A549 (cell line): ENCODE data around the gene GABRD. TPM values are rescaled to one million over a fixed set of nuclear protein-coding genes. Genes with fewer than 3 reads are reported as not detected.
"Not testable (repeated sequence)": the region's sequence is repeated elsewhere in the genome, so short reads cannot be mapped to it uniquely, and the experiment has no call there.

ENCODE experiments used
- ATAC-seq, 2 experiments: fragments of 200-7000 bp in 1 of 2; fragments of >200 bp in 1 of 2; cut with Nextera tagmentation in 1 of 2; cut with Tn5 transposase in 1 of 2; 3 replicates each; pipeline versions ENCODE4 v1.8.0 to v1.9.1; 2018 to 2020; ENCODE audit warnings: mild to moderate bottlenecking in 1 of 2, moderate library complexity in 1 of 2
- CTCF ChIA-PET: fragments of 300-600 bp; sonication (Branson Sonifier 250); formaldehyde crosslinking; extraction: SDS; loops from one replicate; lab custom pipeline; 2021; ENCODE audit warnings: antibody characterized with exemption, inconsistent platforms; lab: Yijun Ruan, JAX
- POLR2A ChIA-PET: fragments of 350-600 bp; formaldehyde crosslinking; extraction: SDS; loops from one replicate; lab custom pipeline; 2021; ENCODE audit warnings: antibody characterized with exemption, inconsistent platforms; lab: Yijun Ruan, JAX
- DNase-seq, 2 experiments: peaks; one replicate each; pipeline versions ENCODE4 v3.0.0 to v3.0.0-alpha.2; 2011 to 2016; ENCODE audit warnings: low read depth in 1 of 2, low spot score in 1 of 2
- FAIRE-seq: peaks from 2 replicates; lab custom pipeline; 2011; peaks lifted over from hg19 to GRCh38; lab: Jason Lieb, UNC
- H3K27ac ChIP-seq, 2 experiments: fragments of >200 bp; sonication (Bioruptor Twin); formaldehyde crosslinking; 3 replicates each; pipeline ENCODE4 v1.5.1; 2016 to 2017
- H3K4me1 ChIP-seq: fragments of >200 bp; sonication (Bioruptor Twin); formaldehyde crosslinking; 3 replicates; pipeline ENCODE4 v1.6.1; 2016
- H3K4me2 ChIP-seq: fragments of >200 bp; sonication (Bioruptor Twin); formaldehyde crosslinking; 3 replicates; pipeline ENCODE4 v1.6.1; 2016
- H3K4me3 ChIP-seq: fragments of >200 bp; sonication (Bioruptor Twin); formaldehyde crosslinking; 3 replicates; pipeline ENCODE4 v1.5.1; 2016
- H3K9me3 ChIP-seq: fragments of >200 bp; sonication (Bioruptor Twin); formaldehyde crosslinking; 3 replicates; pipeline ENCODE4 v1.6.1; 2016
- BCL3 ChIP-seq: fragments of >200 bp; sonication (Bioruptor Twin); formaldehyde crosslinking; IDR thresholded peaks from 3 replicates; pipeline ENCODE4 v1.6.1; 2016
- CBX2 ChIP-seq: fragments of 200-600 bp; sonication (generic); IDR thresholded peaks from 2 replicates; pipeline ENCODE4 v1.6.1; 2016; ENCODE audit warnings: low read depth, mild to moderate bottlenecking, borderline replicate concordance
- CBX8 ChIP-seq: fragments of 200-600 bp; sonication (generic); IDR thresholded peaks from 2 replicates; pipeline ENCODE4 v1.6.1; 2016
- FOSL2 ChIP-seq, 2 experiments: fragments of 450-650 bp in 1 of 2; fragments of >200 bp in 1 of 2; sonication (Bioruptor Twin) in 1 of 2; formaldehyde crosslinking; IDR thresholded peaks; 2 replicates each; pipeline versions ENCODE4 v1.5.0 to v1.6.1; 2016 to 2020; ENCODE audit warnings: mild to moderate bottlenecking in 1 of 2, moderate library complexity in 1 of 2
- HES2 ChIP-seq: fragments of >200 bp; sonication (Bioruptor Twin); formaldehyde crosslinking; IDR thresholded peaks from 2 replicates; pipeline ENCODE4 v1.6.1; 2016
- HEYL ChIP-seq: fragments of 250-450 bp; sonication (Bioruptor Pico); IDR thresholded peaks from 2 replicates; pipeline ENCODE4 v1.8.0; 2021; ENCODE audit warnings: mild to moderate bottlenecking, moderate library complexity
- HOXA7 ChIP-seq: fragments of 250-450 bp; sonication (Bioruptor Pico); IDR thresholded peaks from 2 replicates; pipeline ENCODE4 v1.5.0; 2020; ENCODE audit warnings: mild to moderate bottlenecking, moderate library complexity
- KDM1A ChIP-seq: fragments of 200-600 bp; sonication (generic); IDR thresholded peaks from 2 replicates; pipeline ENCODE4 v1.6.1; 2016; ENCODE audit warnings: low read depth, mild to moderate bottlenecking
- NPAS2 ChIP-seq: fragments of 250-450 bp; sonication (Bioruptor Pico); IDR thresholded peaks from 2 replicates; pipeline ENCODE4 v1.8.0; 2022; ENCODE audit warnings: mild to moderate bottlenecking, moderate library complexity, borderline replicate concordance
- PBX3 ChIP-seq: IDR thresholded peaks from 2 replicates; pipeline ENCODE4 v1.6.1; 2012
- PHF8 ChIP-seq: fragments of 200-600 bp; sonication (generic); IDR thresholded peaks from 2 replicates; pipeline ENCODE4 v1.6.1; 2016; ENCODE audit warnings: low read depth, mild to moderate bottlenecking, antibody characterized with exemption, moderate library complexity, borderline replicate concordance
- RARB ChIP-seq: fragments of 250-450 bp; sonication (Bioruptor Pico); IDR thresholded peaks from 2 replicates; pipeline ENCODE4 v1.8.0; 2021; ENCODE audit warnings: mild to moderate bottlenecking, moderate library complexity
- SREBF2 ChIP-seq: fragments of 450-650 bp; IDR thresholded peaks from 2 replicates; pipeline ENCODE4 v1.6.1; 2014; ENCODE audit warnings: mild to moderate bottlenecking, moderate library complexity
- TFCP2L1 ChIP-seq: fragments of 250-450 bp; sonication (Bioruptor Pico); IDR thresholded peaks from 2 replicates; pipeline ENCODE4 v1.5.0; 2021; ENCODE audit warnings: mild to moderate bottlenecking
- ZFP36 ChIP-seq: fragments of 450-650 bp; IDR thresholded peaks from 2 replicates; pipeline ENCODE4 v1.6.1; 2014; ENCODE audit warnings: borderline replicate concordance; ENCODE audit not compliant: partially characterized antibody
- ZSCAN20 ChIP-seq: fragments of 250-450 bp; sonication (Bioruptor Pico); IDR thresholded peaks from 2 replicates; pipeline ENCODE4 v1.8.0; 2022; ENCODE audit warnings: mild to moderate bottlenecking, moderate library complexity
- WGBS: methylation state at CpG from one replicate; pipeline ENCODE4 v1.1.6; 2017; ENCODE audit errors: missing lambda C conversion rate; 5-methylcytosine and 5-hydroxymethylcytosine counted together
- polyA plus RNA-seq, 4 experiments: library from polyadenylated mRNA; depleted of rRNA in 3 of 4; stranded (reverse); fragments of >200 nt; fragmentation: RNase III in 1 of 4; extraction: RNeasy Plus Mini Kit Qiagen cat#74134 plus additional on column Dnase treatment in 1 of 4; gene quantifications; 2 replicates in 3 of 4; 3 replicates in 1 of 4; pipeline ENCODE4 v1.2.3, GENCODE V29; 2011 to 2017

GABRD gene
- polyA plus RNA-seq, 2 of the 4 experiments (the other 2 are of a cell fraction) = 0.12 to 0.52 TPM

GRCh38 chr1:1976031-1976430 lies 43.1 kb upstream of the GABRD start:
- ChIA-PET POLR2A (no interaction called here), CTCF (interaction anchor here (2.0 kb wide), 1 partner anchor 15 kb away, joined by 6 read pairs; no protein-coding TSS in a partner anchor)
- no peak for FAIRE-seq
- no peaks in the 10 kb centered on the region for H3K4me1 ChIP-seq
- no peak for ATAC-seq
- no peaks in the 10 kb centered on the region for H3K9me3 ChIP-seq
- H3K4me2 ChIP-seq = no peak overlapping the region
- H3K27ac ChIP-seq = no peak overlapping the region
- no peak for DNase-seq
- no peak overlapping the region for H3K4me3 ChIP-seq
- no peak for TF ChIP-seq PBX3
- TF ChIP-seq HOXA7 = no peak
- TF ChIP-seq TFCP2L1 (CRISPR knock-in tag) = no peak
- 74% methylated on average over 11 of the region's 19 CpGs for WGBS

GRCh38 chr1:1978108-1978507 lies 41.0 kb upstream of the GABRD start:
- FAIRE-seq (no peak), ATAC-seq (no peak), DNase-seq (no peak)
- POLR2A ChIA-PET = no interaction called here
- Histone ChIP-seq H3K4me3 (no peak overlapping the region), H3K9me3 (no peaks in the 10 kb centered on the region), H3K27ac (no peak overlapping the region), H3K4me2 (no peak overlapping the region), H3K4me1 (no peaks in the 10 kb centered on the region)
- TF ChIP-seq PHF8 (no peak), RARB (no peak), CBX2 (no peak), CBX8 (no peak), BCL3 (no peak), SREBF2 (no peak), HEYL (CRISPR knock-in tag) (no peak), FOSL2 (IDR thresholded peaks at IDR 0.05) (no peak), FOSL2 (CRISPR knock-in tag; IDR thresholded peaks at IDR 0.05) (no peak), ZSCAN20 (CRISPR knock-in tag) (no peak), NPAS2 (CRISPR knock-in tag) (no peak), HES2 (no peak), ZFP36 (no peak), KDM1A (no peak)
- CTCF ChIA-PET = interaction anchor here (1.1 to 2.0 kb wide), 3 partner anchors 12 to 69 kb away, joined by 3 to 6 read pairs (median 3); no protein-coding TSS in a partner anchor
- WGBS = 42% methylated on average over 11 of the region's 11 CpGs

GRCh38 chr1:1978690-1979481 lies 40.3 kb upstream of the GABRD start:
- WGBS = 71% methylated on average over 20 of the region's 51 CpGs
- DNase-seq, H3K9me3 ChIP-seq, POLR2A ChIA-PET, H3K4me2 ChIP-seq, FAIRE-seq, H3K4me3 ChIP-seq, H3K27ac ChIP-seq, ATAC-seq, H3K4me1 ChIP-seq: not testable (repeated sequence)
- CTCF ChIA-PET = interaction anchor here (1.4 kb wide), 1 partner anchor 12 kb away, joined by 3 read pairs; no protein-coding TSS in a partner anchor
